H1 (cell line): Measurements from ENCODE around the gene TMEM174.

Experiments used
- CEBPB ChIP-seq: IDR thresholded peaks from 2 replicates; pipeline ENCODE4 v1.6.1; 2012; ENCODE audit warnings: low read depth, low read length
- CTCF ChIP-seq, 3 experiments: IDR thresholded peaks; 1 replicate in 2 of 3; 2 replicates in 1 of 3; pipeline versions ENCODE4 v1.5.1 to v1.6.1; 2011; ENCODE audit warnings: low read length in 3 of 3, mild to moderate bottlenecking in 3 of 3, inconsistent platforms in 2 of 3, low read depth in 1 of 3, moderate library complexity in 1 of 3; ENCODE audit not compliant: insufficient read depth in 1 of 3; ENCODE audit errors: control extremely low read depth in 1 of 3
- EP300 ChIP-seq, 2 experiments: IDR thresholded peaks; 1 replicate in 1 of 2; 2 replicates in 1 of 2; pipeline ENCODE4 v1.6.1; 2011 to 2012; ENCODE audit warnings: low read depth in 2 of 2, low read length in 2 of 2, mild to moderate bottlenecking in 2 of 2, borderline replicate concordance in 1 of 2, inconsistent platforms in 1 of 2, moderate library complexity in 1 of 2
- MAFK ChIP-seq: IDR thresholded peaks from 2 replicates; pipeline ENCODE4 v1.6.1; 2012; ENCODE audit warnings: low read depth, mild to moderate bottlenecking, improper control_type of control experiment, low read length
- NRF1 ChIP-seq: IDR thresholded peaks from 2 replicates; pipeline ENCODE4 v1.6.1; 2011; ENCODE audit warnings: mild to moderate bottlenecking, low read depth, low read length, improper control_type of control experiment
- RXRA ChIP-seq: IDR thresholded peaks from 2 replicates; pipeline ENCODE4 v1.6.1; 2011; ENCODE audit warnings: low read depth, mild to moderate bottlenecking, low read length, moderate library complexity; ENCODE audit not compliant: insufficient read depth

GRCh38 chr5:73215891-73216610, 43.1 kb downstream of the TMEM174 start:
- TF ChIP-seq RXRA (no peak), CEBPB (no peak), EP300 (IDR thresholded peaks at IDR 0.05; ENCODE audit: borderline replicate concordance in 1 of 2, low read depth in 2 of 2, low read length in 2 of 2) (no peak), MAFK (no peak; the same call in 1 of the 2 replicates), CTCF (IDR thresholded peaks at IDR 0.05; ENCODE audit: control extremely low read depth in 1 of 3, insufficient read depth in 1 of 3, low read depth in 1 of 3, low read length in 3 of 3) (peak; percentile 67 to 88 (median 81)), NRF1 (no peak)
